H1 (cell line): ENCODE results near the gene LPIN2. TPM values are rescaled to one million over a fixed set of nuclear protein-coding genes. Genes with fewer than 3 reads are reported as not detected.

Experiments
- CTCF ChIA-PET: fragments of 300-600 bp; sonication (Branson Sonifier 250); formaldehyde crosslinking; loops from one replicate; lab custom pipeline; 2021; ENCODE audit not compliant: partially characterized antibody; lab: Charles Lee
- POLR2A ChIA-PET: fragments of 300-600 bp; sonication (Branson Sonifier 250); formaldehyde crosslinking; loops from one replicate; lab custom pipeline; 2021; ENCODE audit warnings: inconsistent platforms; ENCODE audit not compliant: partially characterized antibody; lab: Charles Lee
- DNase-seq, 2 experiments: peaks; one replicate each; pipeline versions ENCODE4 v3.0.0 to v3.0.0-alpha.2; 2010 to 2022; ENCODE audit warnings: low spot score in 2 of 2, low read depth in 1 of 2, mixed read lengths in 1 of 2
- FAIRE-seq: peaks from 2 replicates; lab custom pipeline; 2011; peaks lifted over from hg19 to GRCh38; lab: Jason Lieb, UNC
- H2AFZ ChIP-seq: 2 replicates; pipeline ENCODE4 v1.8.1; 2012; ENCODE audit warnings: low read length, inconsistent platforms
- H2AK5ac ChIP-seq: 2 replicates; pipeline ENCODE4 v1.6.1; 2013; ENCODE audit warnings: low read depth, low read length
- H2BK120ac ChIP-seq: replicated peaks from 2 replicates; pipeline ENCODE3; 2013; ENCODE audit warnings: low read depth, low read length, inconsistent platforms
- H2BK12ac ChIP-seq: 2 replicates; pipeline ENCODE4 v1.6.1; 2013; ENCODE audit warnings: low read depth, low read length
- H2BK15ac ChIP-seq: 2 replicates; pipeline ENCODE4 v1.6.1; 2013; ENCODE audit warnings: low read length
- H2BK20ac ChIP-seq: 2 replicates; pipeline ENCODE4 v1.6.1; 2013; ENCODE audit warnings: low read length
- H2BK5ac ChIP-seq: 2 replicates; pipeline ENCODE4 v1.6.1; 2013; ENCODE audit warnings: low read depth, low read length
- H3K14ac ChIP-seq: 2 replicates; pipeline ENCODE4 v1.6.1; 2013; ENCODE audit warnings: inconsistent platforms; ENCODE audit not compliant: insufficient read length
- H3K18ac ChIP-seq: 2 replicates; pipeline ENCODE4 v1.6.1; 2013; ENCODE audit warnings: low read length; ENCODE audit errors: extremely low read depth
- H3K23ac ChIP-seq: 2 replicates; pipeline ENCODE4 v1.6.1; 2013; ENCODE audit warnings: inconsistent platforms; ENCODE audit not compliant: insufficient read length
- H3K23me2 ChIP-seq: 2 replicates; pipeline ENCODE4 v1.6.1; 2013; ENCODE audit warnings: low read depth, low read length
- H3K27ac ChIP-seq: 2 replicates; pipeline ENCODE4 v1.6.1; 2011; ENCODE audit warnings: low read depth, low read length, inconsistent platforms
- H3K27me3 ChIP-seq, 4 experiments: replicated peaks in 1 of 4; 1 replicate in 1 of 4; 2 replicates in 3 of 4; pipeline versions ENCODE4 v1.6.1 to v1.8.1; 2011 to 2013; ENCODE audit warnings: low read length in 3 of 4, mild to moderate bottlenecking in 3 of 4, inconsistent platforms in 2 of 4, mixed read lengths in 2 of 4, moderate library complexity in 1 of 4; ENCODE audit not compliant: control insufficient read depth in 3 of 4, insufficient read depth in 3 of 4; ENCODE audit errors: extremely low read depth in 1 of 4
- H3K36me3 ChIP-seq, 4 experiments: 2 replicates each; pipeline versions ENCODE4 v1.6.1 to v1.8.1; 2011 to 2013; ENCODE audit warnings: mild to moderate bottlenecking in 4 of 4, low read length in 3 of 4, moderate library complexity in 2 of 4, control low read depth in 1 of 4, inconsistent platforms in 1 of 4; ENCODE audit not compliant: insufficient read depth in 4 of 4, control insufficient read depth in 2 of 4
- H3K4ac ChIP-seq: replicated peaks from 2 replicates; pipeline ENCODE3; 2013; ENCODE audit warnings: low read length, low read depth, mixed read lengths, inconsistent platforms; ENCODE audit not compliant: insufficient read length
- H3K4me1 ChIP-seq, 4 experiments: replicated peaks in 1 of 4; 1 replicate in 1 of 4; 2 replicates in 3 of 4; pipeline versions ENCODE4 v1.6.1 to v1.8.1; 2011 to 2013; ENCODE audit warnings: low read length in 3 of 4, inconsistent platforms in 2 of 4, mixed read lengths in 1 of 4; ENCODE audit not compliant: insufficient read depth in 4 of 4, control insufficient read depth in 3 of 4
- H3K4me2 ChIP-seq, 2 experiments: 2 replicates each; pipeline versions ENCODE4 v1.6.1 to v1.8.1; 2011 to 2013; ENCODE audit warnings: low read depth in 2 of 2, low read length in 2 of 2, control low read depth in 1 of 2, inconsistent platforms in 1 of 2, mild to moderate bottlenecking in 1 of 2; ENCODE audit not compliant: insufficient read depth in 1 of 2
- H3K4me3 ChIP-seq, 4 experiments: fragments of 200-600, 300-600 bp in 1 of 4; sonication (generic), shearing (Covaris generic), sonication (Bioruptor Twin) in 1 of 4; 2 replicates each; pipeline versions ENCODE4 v1.5.1 to v1.8.1; 2011 to 2016; ENCODE audit warnings: low read length in 4 of 4, low read depth in 3 of 4, control low read depth in 2 of 4, inconsistent platforms in 2 of 4, mild to moderate bottlenecking in 2 of 4, mixed read lengths in 1 of 4, moderate library complexity in 1 of 4; ENCODE audit not compliant: insufficient read depth in 2 of 4; ENCODE audit errors: extremely low read depth in 1 of 4
- H3K56ac ChIP-seq: replicated peaks from 2 replicates; pipeline ENCODE3; 2013; ENCODE audit warnings: low read depth, mild to moderate bottlenecking, mixed read lengths, low read length, inconsistent platforms; ENCODE audit not compliant: insufficient read length
- H3K79me1 ChIP-seq: 2 replicates; pipeline ENCODE4 v1.6.1; 2013; ENCODE audit warnings: low read depth, low read length, control low read depth
- H3K79me2 ChIP-seq, 2 experiments: 2 replicates each; pipeline versions ENCODE4 v1.6.1 to v1.8.1; 2012 to 2013; ENCODE audit warnings: low read length in 2 of 2, mild to moderate bottlenecking in 2 of 2, inconsistent platforms in 1 of 2; ENCODE audit not compliant: insufficient read depth in 2 of 2, control insufficient read depth in 1 of 2
- H3K9ac ChIP-seq, 4 experiments: replicated peaks in 1 of 4; 1 replicate in 1 of 4; 2 replicates in 3 of 4; pipeline versions ENCODE4 v1.6.1 to v1.8.1; 2011 to 2013; ENCODE audit warnings: low read depth in 3 of 4, low read length in 3 of 4, control low read depth in 2 of 4, mild to moderate bottlenecking in 2 of 4, moderate library complexity in 2 of 4, inconsistent platforms in 1 of 4; ENCODE audit errors: extremely low read depth in 1 of 4
- H3K9me3 ChIP-seq, 2 experiments: 2 replicates each; pipeline versions ENCODE4 v1.6.1 to v1.8.1; 2012 to 2013; ENCODE audit warnings: mild to moderate bottlenecking in 2 of 2, moderate library complexity in 2 of 2, control low read depth in 1 of 2, inconsistent platforms in 1 of 2, low read depth in 1 of 2, low read length in 1 of 2, mixed read lengths in 1 of 2; ENCODE audit not compliant: insufficient read depth in 2 of 2
- H4K20me1 ChIP-seq, 2 experiments: replicated peaks in 1 of 2; 2 replicates each; pipeline versions ENCODE3 to v1.8.1; 2011 to 2013; ENCODE audit warnings: inconsistent platforms in 2 of 2, low read length in 2 of 2, mild to moderate bottlenecking in 1 of 2; ENCODE audit not compliant: insufficient read depth in 2 of 2, control insufficient read depth in 1 of 2
- H4K5ac ChIP-seq: 2 replicates; pipeline ENCODE4 v1.6.1; 2013; ENCODE audit warnings: low read length, low read depth, mixed read lengths, inconsistent platforms; ENCODE audit not compliant: insufficient read length
- H4K8ac ChIP-seq: 2 replicates; pipeline ENCODE4 v1.8.0; 2013; ENCODE audit warnings: mild to moderate bottlenecking, moderate library complexity, low read length, inconsistent platforms; ENCODE audit not compliant: insufficient read depth; ENCODE audit errors: extremely low read depth
- H4K91ac ChIP-seq: replicated peaks from 2 replicates; pipeline ENCODE3; 2013; ENCODE audit warnings: low read length, mixed read lengths, inconsistent platforms; ENCODE audit not compliant: insufficient read length
- JUND ChIP-seq: IDR thresholded peaks from 2 replicates; pipeline ENCODE4 v1.6.1; 2011; ENCODE audit warnings: mild to moderate bottlenecking, improper control_type of control experiment, low read length
- TEAD4 ChIP-seq: IDR thresholded peaks from 2 replicates; pipeline ENCODE4 v1.6.1; 2012; ENCODE audit warnings: low read depth, low read length, inconsistent platforms, mixed read lengths
- WGBS, 2 experiments: shearing (Covaris generic) in 1 of 2; methylation state at CpG; one replicate each; pipeline versions ENCODE4 v1.1.6 to v1.1.7; 2013 to 2015; ENCODE audit warnings: low lambda C conversion rate in 2 of 2, mixed read lengths in 2 of 2, inconsistent platforms in 1 of 2, low coverage in 1 of 2, missing lambda C conversion rate in 1 of 2; ENCODE audit not compliant: insufficient replicate concordance in 2 of 2, insufficient coverage in 1 of 2, insufficient read length in 1 of 2; ENCODE audit errors: extremely low coverage in 1 of 2, missing lambda C conversion rate in 1 of 2; 5-methylcytosine and 5-hydroxymethylcytosine counted together
- polyA plus RNA-seq, 7 experiments: library from polyadenylated mRNA; depleted of rRNA in 3 of 7; stranded (reverse) in 5 of 7; unstranded in 2 of 7; fragments of >200 nt in 5 of 7; fragments of 200-250 nt in 2 of 7; gene quantifications; 1 replicate in 5 of 7; 2 replicates in 1 of 7; 4 replicates in 1 of 7; pipeline versions ENCODE4 v1.2.1 to v1.2.3, GENCODE V29; 2011 to 2013; ENCODE audit warnings: missing spikeins in 2 of 7, mixed read lengths in 2 of 7
- total RNA-seq: library from RNA; stranded (reverse); fragmentation: NEBNext Ultra II Directional; extraction: Animal tissue kit (Norgen Biotek cat#: 25700); gene quantifications from 2 replicates; pipeline ENCODE4 v1.2.1, GENCODE V29; 2021

Gene LPIN2
- total and polyA plus RNA-seq, 2 of the 8 experiments (the other 6 are each of a cell fraction or from before 2014, with no cell fraction given), result 7.4 to 14.2 TPM

DNA sequence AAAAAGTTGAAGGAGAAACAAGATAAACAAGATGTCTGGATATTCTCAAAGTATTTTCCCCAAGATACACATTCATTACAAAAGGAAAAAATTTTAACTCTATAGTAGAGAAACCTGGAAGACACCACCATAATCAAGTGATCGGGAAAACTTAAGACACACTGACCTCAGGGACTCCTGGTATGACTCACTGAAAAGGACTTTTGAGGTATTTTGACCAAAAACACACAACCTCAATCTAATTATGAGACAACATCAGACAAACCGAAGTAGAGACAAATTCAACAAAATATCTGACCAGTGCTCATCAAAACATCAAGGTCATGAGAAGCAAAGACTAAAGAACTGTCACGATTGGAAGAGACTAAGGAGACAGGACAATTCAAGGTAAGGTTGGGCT lies 34.7 kb downstream of the LPIN2 start:
- 92% methylated on average over 3 of the region's 3 CpGs; no CpG with 5 or more reads in 1 of the 2 experiments for WGBS, 2 experiments
- Histone ChIP-seq H3K4me1 (peaks cover 0 to 11% (median 9%) of the 10 kb centered on the region in 4 experiments; a peak in 4 of 7 replicates), H3K9me3 (no peaks in the 10 kb centered on the region), H3K4ac (no peak overlapping the region), H3K4me2 (no peak overlapping the region), H4K91ac (no peak overlapping the region), H2BK15ac (no peak overlapping the region), H2AK5ac (no peak overlapping the region), H3K23me2 (no peaks in the 10 kb centered on the region), H3K56ac (no peak overlapping the region), H2BK5ac (no peak overlapping the region), H2AFZ (no peak overlapping the region), H4K8ac (no peak overlapping the region), H2BK20ac (no peak overlapping the region), H4K20me1 (no peaks in the 10 kb centered on the region), H3K14ac (no peak overlapping the region), H3K36me3 (no peaks in the 10 kb centered on the region), H3K27ac (no peak overlapping the region), H4K5ac (no peak overlapping the region), H3K18ac (no peak overlapping the region), H2BK12ac (no peak overlapping the region), H2BK120ac (no peak overlapping the region), H3K79me1 (peaks cover 2% of the 10 kb centered on the region; the same call in 1 of the 2 replicates), H3K4me3 (no peak overlapping the region), H3K23ac (no peak overlapping the region), H3K79me2 (peaks cover 0 to 61% of the 10 kb centered on the region in 2 experiments; a peak in 3 of 4 replicates), H3K27me3 (no peaks in the 10 kb centered on the region), H3K9ac (no peak overlapping the region)
- FAIRE-seq, result no peak
- TF ChIP-seq JUND (no peak), TEAD4 (no peak)
- DNase-seq, result no peak
- POLR2A ChIA-PET, result no interaction called here
- CTCF ChIA-PET, result interaction anchor here (1.0 kb wide), 1 partner anchor 10 kb away, joined by 4 read pairs; no protein-coding TSS in a partner anchor
